Measurements from ENCODE around the gene DCLRE1C. TPM values are rescaled to one million over a fixed set of nuclear protein-coding genes. Genes with fewer than 3 reads are reported as not detected.
A peak's percentile ranks its signal among the peaks of the same experiment; 100 is the strongest.

DCLRE1C gene
- total and polyA plus RNA-seq, 9 of the 15 experiments (the other 6 are each of a cell fraction or from before 2014, with no cell fraction given) = 8.8 to 22.2 (median 13.9) TPM

DNA sequence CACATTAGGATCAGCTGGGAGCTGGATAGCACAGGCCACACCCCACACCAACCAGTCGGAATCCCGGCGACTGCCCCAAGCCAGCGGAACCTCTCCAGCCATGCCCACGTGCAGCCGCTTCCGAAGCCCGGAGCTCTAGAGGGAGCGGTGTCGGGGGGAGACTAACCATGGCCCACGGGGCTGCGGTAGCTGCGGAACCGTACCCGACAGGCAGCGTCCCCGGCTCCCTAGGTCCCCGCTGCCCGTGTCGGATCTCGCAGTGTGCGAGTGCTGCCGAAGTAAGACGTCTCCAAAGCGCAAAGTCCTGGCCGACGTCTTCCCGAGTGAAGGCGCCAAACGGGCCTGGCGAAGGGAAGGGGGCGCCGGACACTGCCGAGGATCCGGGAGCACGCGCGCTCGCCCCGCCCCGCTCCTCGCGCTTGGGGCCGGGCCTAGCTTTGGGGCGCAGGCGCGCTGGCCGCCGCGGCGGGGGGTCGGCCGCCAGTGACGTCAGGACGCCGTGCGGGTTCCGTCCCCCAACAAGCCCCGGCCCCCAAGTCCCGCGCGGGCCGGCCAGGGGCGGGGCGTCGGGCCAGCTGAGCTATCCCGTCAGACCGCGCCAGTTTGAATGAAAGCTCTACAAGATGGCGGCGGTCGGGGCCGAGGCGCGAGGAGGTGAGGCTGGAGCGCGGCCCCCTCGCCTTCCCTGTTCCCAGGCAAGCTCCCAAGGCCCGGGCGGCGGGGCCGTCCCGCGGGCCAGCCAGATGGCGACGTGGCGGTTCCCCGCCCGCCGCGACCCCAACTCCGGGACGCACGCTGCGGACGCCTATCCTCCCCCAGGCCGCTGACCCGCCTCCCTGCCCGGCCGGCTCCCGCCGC lies 75.4 kb downstream of the DCLRE1C start, which contains the start of gene SUV39H2 (continued):
- TF ChIP-seq ZNF436 (CRISPR knock-in tag; IDR thresholded peaks at IDR 0.05) (no peak), ZNF347 (CRISPR knock-in tag; IDR thresholded peaks at IDR 0.05; ENCODE audit: low read depth) (no peak), ARNT (IDR thresholded peaks at IDR 0.05) (no peak), NONO (IDR thresholded peaks at IDR 0.05; ENCODE audit: low read depth in 2 of 2, low read length in 1 of 2) (peak; percentile 55 to 60; a peak in 2 of 4 replicates), TCF3 (CRISPR knock-in tag; IDR thresholded peaks at IDR 0.05) (no peak), ETV5 (CRISPR knock-in tag; IDR thresholded peaks at IDR 0.05; ENCODE audit: low read depth) (peak; percentile 44), YY1 (IDR thresholded peaks at IDR 0.05; ENCODE audit: borderline replicate concordance in 1 of 3, control insufficient read depth in 1 of 3, extremely low read depth in 1 of 3, insufficient read depth in 3 of 3, insufficient read length in 1 of 3, insufficient replicate concordance in 2 of 3, low read depth in 1 of 3, low read length in 2 of 3) (peak; percentile 77 to 96 (median 94)), NR3C1 (CRISPR knock-in tag; IDR thresholded peaks at IDR 0.05) (peak; percentile 50; the same call in 1 of the 2 replicates), HMG20A (CRISPR knock-in tag; conservative IDR thresholded peaks at IDR 0.05) (no peak)
- TF ChIP-seq, protein P1, sequence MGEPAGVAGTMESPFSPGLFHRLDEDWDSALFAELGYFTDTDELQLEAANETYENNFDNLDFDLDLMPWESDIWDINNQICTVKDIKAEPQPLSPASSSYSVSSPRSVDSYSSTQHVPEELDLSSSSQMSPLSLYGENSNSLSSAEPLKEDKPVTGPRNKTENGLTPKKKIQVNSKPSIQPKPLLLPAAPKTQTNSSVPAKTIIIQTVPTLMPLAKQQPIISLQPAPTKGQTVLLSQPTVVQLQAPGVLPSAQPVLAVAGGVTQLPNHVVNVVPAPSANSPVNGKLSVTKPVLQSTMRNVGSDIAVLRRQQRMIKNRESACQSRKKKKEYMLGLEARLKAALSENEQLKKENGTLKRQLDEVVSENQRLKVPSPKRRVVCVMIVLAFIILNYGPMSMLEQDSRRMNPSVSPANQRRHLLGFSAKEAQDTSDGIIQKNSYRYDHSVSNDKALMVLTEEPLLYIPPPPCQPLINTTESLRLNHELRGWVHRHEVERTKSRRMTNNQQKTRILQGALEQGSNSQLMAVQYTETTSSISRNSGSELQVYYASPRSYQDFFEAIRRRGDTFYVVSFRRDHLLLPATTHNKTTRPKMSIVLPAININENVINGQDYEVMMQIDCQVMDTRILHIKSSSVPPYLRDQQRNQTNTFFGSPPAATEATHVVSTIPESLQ (CRISPR knock-in tag; IDR thresholded peaks at IDR 0.05) = no peak
